Stimulated activated CD8-positive, alpha-beta memory T cell treated with anti-CD3 and anti-CD28 coated beads, Interleukin-2, amount 100 ng/mL, for 48 hours (primary cell): Measurements from ENCODE around the gene PIM3.

Source experiments
- DNase-seq, 2 donors: peaks; one replicate each; pipeline ENCODE4 v3.0.0-alpha.2; 2020; ENCODE audit warnings: low read depth in 2 of 2

Gene PIM3

GRCh38 chr22:49928185-49928495 is 32.4 kb upstream of the PIM3 start:
- no peak for DNase-seq

DNA sequence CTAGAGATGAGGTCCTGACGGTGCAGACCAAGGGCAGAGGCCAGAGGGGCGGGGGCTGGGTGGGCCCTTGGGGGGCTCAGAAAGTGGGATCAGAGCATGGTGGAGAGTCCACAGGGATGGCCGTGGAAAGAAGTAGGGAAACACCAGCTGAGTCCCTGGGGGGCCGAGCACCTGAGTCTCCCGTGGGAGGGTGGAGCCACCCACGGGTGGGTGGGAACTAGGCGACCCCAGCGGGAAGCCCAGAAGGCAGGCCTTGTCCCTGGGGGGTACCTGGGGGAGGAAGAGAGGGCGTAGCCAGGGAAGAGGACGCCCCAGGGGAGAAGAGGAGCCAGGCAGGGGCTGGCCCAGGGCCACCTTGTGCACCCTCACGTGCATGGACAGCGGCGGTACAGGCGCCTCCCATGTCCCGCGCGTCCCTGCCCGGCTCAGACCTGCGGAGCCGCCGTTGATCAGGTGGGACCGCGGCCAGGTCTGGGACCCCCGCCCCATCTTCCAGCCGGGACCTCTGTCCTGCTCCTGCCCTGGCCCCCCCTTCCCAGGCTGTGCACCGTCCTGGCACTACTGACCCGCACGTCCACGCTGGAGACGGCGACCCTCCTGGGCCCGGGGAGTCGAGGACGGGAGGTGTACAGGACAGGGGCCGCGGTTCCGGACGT is 31.9 kb upstream of the PIM3 start:
- no peak for DNase-seq

- DNase-seq = peak; percentile 65 to 78
Observed at GRCh38 chr22:49929211-49929979, 31.2 kb upstream of the PIM3 start.

GRCh38 chr22:49929994-49930575 is 30.5 kb upstream of the PIM3 start:
- DNase-seq = no peak

GRCh38 chr22:49930596-49931412 is 29.8 kb upstream of the PIM3 start:
- DNase-seq = no peak

- DNase-seq = no peak
Observed at GRCh38 chr22:49933236-49934159, 27.1 kb upstream of the PIM3 start.

- DNase-seq = no peak
Observed at GRCh38 chr22:49934160-49934890, 26.2 kb upstream of the PIM3 start.

GRCh38 chr22:49934891-49935557 is 25.5 kb upstream of the PIM3 start:
- DNase-seq = peak; percentile 92 to 95

DNA sequence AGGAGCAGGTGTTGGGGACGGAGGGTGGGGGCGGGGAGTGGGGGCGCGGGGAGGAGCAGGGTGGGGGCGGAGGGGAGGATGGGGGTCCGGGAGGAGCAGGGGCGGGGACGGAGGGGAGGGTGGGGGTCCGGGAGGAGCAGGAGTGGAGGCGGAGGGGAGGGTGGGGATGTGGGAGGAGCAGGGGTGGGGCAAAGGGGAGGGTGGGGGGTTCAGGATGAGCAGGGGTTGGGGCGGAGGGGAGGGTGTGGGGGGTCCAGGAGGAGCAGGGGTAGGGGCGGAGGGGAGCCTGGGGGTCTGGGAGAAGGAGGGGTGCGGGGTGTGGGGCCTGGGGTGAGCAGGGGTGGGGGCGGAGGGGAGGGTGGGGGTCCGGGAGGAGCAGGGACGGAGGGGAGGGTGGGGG is 25.0 kb upstream of the PIM3 start:
- DNase-seq = no peak

- DNase-seq = peak; percentile 99
Observed at GRCh38 chr22:49936018-49936972, 24.3 kb upstream of the PIM3 start.

DNA sequence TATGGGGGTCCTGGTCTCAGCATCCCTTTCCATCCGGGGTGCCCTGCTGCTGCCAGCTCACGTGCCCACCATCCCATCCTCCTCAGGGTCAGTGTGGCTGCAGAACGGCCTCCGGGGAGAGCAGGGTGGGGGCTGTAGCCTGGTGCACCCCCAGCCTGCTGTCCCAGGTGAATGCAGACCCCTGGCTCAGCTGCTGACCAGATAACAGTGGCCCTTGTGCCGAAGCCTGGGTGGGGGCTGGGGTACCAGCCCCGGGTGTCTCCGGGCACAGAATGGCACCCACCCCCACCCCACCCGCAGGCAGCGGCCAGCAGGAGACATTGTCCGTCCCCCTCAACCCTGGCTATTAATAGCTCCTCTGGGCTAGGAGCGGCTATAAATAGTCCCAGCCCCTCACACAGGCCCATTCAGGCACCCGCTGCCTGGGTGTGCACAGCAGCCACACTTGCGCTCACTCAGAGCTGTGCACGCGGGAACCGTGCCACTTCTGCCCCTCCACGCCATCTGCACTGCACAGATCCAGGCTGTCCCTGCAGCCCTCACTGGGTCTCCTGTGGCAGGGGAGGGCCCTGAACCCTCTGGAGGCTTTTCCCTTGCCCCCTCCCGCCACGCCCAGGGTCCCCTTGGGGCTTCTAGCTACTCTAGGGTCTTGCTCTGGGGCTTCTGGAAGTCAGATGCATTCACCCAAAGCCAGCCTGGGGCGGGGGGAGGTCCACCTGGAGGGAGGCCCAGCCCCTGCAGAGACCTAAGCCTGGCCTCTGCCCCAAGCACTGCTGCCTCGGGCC is 23.4 kb upstream of the PIM3 start:
- no peak for DNase-seq

DNA sequence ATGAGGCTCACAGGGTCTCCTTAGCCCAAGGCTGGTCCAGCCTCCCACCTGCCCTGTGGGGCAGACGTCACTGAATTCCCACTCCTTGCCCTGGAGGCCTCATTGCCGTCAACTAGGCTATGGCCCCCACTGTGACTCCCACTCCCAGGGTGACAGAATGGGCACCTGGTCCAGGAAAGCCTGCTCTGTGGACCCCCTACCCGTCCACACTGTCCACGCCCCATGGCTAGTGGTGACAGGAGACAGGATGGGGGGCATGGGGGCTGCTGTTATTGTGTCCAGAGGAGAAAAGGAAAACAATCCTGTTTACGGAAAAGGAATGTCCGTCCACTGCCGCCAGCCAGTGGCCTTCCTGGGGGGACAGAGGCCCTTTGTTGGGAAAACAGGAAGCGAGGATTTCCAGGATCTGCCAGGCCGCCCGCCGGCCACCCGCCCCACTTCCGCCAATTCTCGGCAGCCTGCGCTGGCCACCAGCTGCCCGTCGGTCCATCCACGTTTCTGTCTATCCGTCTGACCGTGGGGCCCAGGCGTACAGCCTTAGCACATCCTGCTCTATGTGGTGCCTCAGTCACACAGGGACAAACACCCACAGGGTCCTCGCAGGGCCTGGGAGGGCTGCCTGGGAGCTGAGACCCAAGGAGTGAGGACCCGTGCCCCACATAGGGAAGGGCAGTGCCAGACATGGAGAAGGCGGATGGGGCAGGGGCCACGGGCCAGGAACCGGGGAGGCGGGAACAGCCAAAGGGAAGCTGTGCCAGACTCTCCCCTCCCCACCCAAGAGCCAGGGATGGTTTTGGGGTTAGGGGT is 22.6 kb upstream of the PIM3 start:
- no peak for DNase-seq

DNA sequence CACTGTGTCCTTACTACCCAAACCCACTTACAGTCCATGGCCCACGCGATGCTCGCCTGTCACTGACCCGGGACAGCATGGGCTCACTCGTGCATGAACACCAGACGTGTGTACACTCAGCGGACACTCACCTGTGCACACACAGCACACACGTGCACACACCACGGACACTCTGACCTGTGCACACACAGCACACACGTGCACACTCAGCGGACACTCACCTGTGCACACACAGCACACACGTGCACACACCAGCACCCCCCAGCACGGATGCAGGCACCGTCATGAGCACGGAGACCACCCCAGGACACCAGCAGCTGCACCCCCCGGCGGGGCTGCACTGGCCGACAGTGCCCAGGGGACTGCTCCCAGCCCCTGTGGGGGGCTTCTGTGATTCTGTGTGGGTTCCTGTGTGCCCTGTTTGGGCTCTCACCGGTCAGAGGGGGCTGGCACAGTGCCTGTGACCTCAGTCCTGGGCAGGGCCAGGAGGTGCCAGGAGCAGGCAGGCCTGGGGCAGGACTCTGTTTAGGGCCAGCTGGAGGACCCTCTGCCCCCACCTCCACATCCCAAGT is 21.9 kb upstream of the PIM3 start:
- no peak for DNase-seq

- no peak for DNase-seq
Observed at GRCh38 chr22:49941507-49942316, 18.9 kb upstream of the PIM3 start.

GRCh38 chr22:49942565-49943404 is 17.8 kb upstream of the PIM3 start:
- DNase-seq = no peak
